ENCODE data around the gene KNTC1.

DNA sequence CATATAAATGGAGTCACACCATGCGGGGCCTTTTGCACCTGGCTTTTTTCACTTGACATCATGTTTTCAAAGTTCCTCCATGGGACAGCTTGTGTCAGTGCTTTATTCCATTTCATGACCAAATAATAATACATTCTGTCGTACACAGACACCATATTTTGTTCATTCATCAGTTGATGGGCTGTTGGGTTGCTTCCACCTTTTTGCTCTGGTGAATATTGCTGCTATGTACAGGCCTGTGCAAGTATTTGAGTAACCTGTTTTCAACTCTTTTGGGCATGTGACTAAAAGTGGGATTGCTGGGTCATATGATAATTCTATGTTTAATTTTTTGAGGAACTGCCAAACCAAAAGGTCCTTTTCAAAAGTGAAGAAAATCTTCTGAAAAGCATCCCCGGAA lies 129.2 kb downstream of the KNTC1 start:
- no peak for TF ChIP-seq EZH2 (IDR thresholded peaks at IDR 0.05; ENCODE audit: borderline replicate concordance, low read length)
- TF ChIP-seq, protein P1, sequence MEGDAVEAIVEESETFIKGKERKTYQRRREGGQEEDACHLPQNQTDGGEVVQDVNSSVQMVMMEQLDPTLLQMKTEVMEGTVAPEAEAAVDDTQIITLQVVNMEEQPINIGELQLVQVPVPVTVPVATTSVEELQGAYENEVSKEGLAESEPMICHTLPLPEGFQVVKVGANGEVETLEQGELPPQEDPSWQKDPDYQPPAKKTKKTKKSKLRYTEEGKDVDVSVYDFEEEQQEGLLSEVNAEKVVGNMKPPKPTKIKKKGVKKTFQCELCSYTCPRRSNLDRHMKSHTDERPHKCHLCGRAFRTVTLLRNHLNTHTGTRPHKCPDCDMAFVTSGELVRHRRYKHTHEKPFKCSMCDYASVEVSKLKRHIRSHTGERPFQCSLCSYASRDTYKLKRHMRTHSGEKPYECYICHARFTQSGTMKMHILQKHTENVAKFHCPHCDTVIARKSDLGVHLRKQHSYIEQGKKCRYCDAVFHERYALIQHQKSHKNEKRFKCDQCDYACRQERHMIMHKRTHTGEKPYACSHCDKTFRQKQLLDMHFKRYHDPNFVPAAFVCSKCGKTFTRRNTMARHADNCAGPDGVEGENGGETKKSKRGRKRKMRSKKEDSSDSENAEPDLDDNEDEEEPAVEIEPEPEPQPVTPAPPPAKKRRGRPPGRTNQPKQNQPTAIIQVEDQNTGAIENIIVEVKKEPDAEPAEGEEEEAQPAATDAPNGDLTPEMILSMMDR (conservative IDR thresholded peaks at IDR 0.05 in 1 of 2, IDR thresholded peaks at IDR 0.05 in 1 of 2; ENCODE audit: extremely low read depth in 1 of 2, insufficient read depth in 1 of 2, low read depth in 1 of 2, low read length in 2 of 2) = no peak
